Keratinocyte (primary cell): ENCODE results near the gene UPF1. TPM values are rescaled to one million over a fixed set of nuclear protein-coding genes. Genes with fewer than 3 reads are reported as not detected.
"Not testable (repeated sequence)": the region's sequence is repeated elsewhere in the genome, so short reads cannot be mapped to it uniquely, and the experiment has no call there.

Experiments
- DNase-seq: peaks from one replicate; pipeline ENCODE4 v3.0.0-alpha.2; 2011; ENCODE audit warnings: low read depth, missing footprints, low spot score
- FAIRE-seq: peaks from 2 replicates; lab custom pipeline; 2011; peaks lifted over from hg19 to GRCh38; lab: Jason Lieb, UNC
- H2AFZ ChIP-seq: 2 replicates; pipeline ENCODE4 v1.6.0; 2012; ENCODE audit warnings: low read length, control low read depth, inconsistent platforms; ENCODE audit not compliant: control insufficient read depth
- H3K27ac ChIP-seq: 2 replicates; pipeline ENCODE4 v1.5.1; 2011; ENCODE audit warnings: low read length; ENCODE audit not compliant: control insufficient read depth, insufficient read depth
- H3K27me3 ChIP-seq: 3 replicates; pipeline ENCODE4 v1.6.0; 2011; ENCODE audit warnings: low read length; ENCODE audit not compliant: control insufficient read depth, insufficient read depth; ENCODE audit errors: extremely low read depth
- H3K36me3 ChIP-seq, 2 experiments: 2 replicates in 1 of 2; 3 replicates in 1 of 2; pipeline ENCODE4 v1.5.1; 2011; ENCODE audit warnings: low read length in 2 of 2, mild to moderate bottlenecking in 1 of 2; ENCODE audit not compliant: control insufficient read depth in 2 of 2, insufficient read depth in 2 of 2; ENCODE audit errors: extremely low read depth in 1 of 2
- H3K4me1 ChIP-seq: 3 replicates; pipeline ENCODE4 v1.5.1; 2011; ENCODE audit warnings: low read length; ENCODE audit not compliant: control insufficient read depth, insufficient read depth; ENCODE audit errors: extremely low read depth
- H3K4me2 ChIP-seq: 3 replicates; pipeline ENCODE4 v1.6.0; 2011; ENCODE audit warnings: low read depth, low read length; ENCODE audit not compliant: control insufficient read depth, insufficient read depth; ENCODE audit errors: extremely low read depth
- H3K4me3 ChIP-seq, 3 experiments: fragments of 200-600 bp in 1 of 3; sonication (generic) in 1 of 3; 2 replicates in 2 of 3; 3 replicates in 1 of 3; pipeline ENCODE4 v1.5.1; 2011 to 2016; ENCODE audit warnings: low read length in 3 of 3, mild to moderate bottlenecking in 3 of 3, control low read depth in 2 of 3, inconsistent platforms in 1 of 3, low read depth in 1 of 3, mixed read lengths in 1 of 3, mixed run types in 1 of 3, moderate library complexity in 1 of 3; ENCODE audit not compliant: control insufficient read depth in 2 of 3, insufficient read depth in 2 of 3; ENCODE audit errors: extremely low read depth in 1 of 3
- H3K79me2 ChIP-seq: 2 replicates; pipeline ENCODE4 v1.6.0; 2012; ENCODE audit warnings: low read length; ENCODE audit not compliant: control insufficient read depth, insufficient read depth
- H3K9ac ChIP-seq: 3 replicates; pipeline ENCODE4 v1.6.0; 2011; ENCODE audit warnings: low read length; ENCODE audit not compliant: control insufficient read depth, insufficient read depth; ENCODE audit errors: extremely low read depth
- H3K9me1 ChIP-seq: 3 replicates; pipeline ENCODE4 v1.6.0; 2011; ENCODE audit warnings: low read length; ENCODE audit not compliant: control insufficient read depth, insufficient read depth; ENCODE audit errors: extremely low read depth
- H3K9me3 ChIP-seq: 2 replicates; pipeline ENCODE4 v1.5.1; 2012; ENCODE audit warnings: low read depth, low read length; ENCODE audit not compliant: control insufficient read depth
- H4K20me1 ChIP-seq: 3 replicates; pipeline ENCODE4 v1.6.0; 2011; ENCODE audit warnings: low read length; ENCODE audit not compliant: control insufficient read depth, insufficient read depth; ENCODE audit errors: extremely low read depth
- EZH2 ChIP-seq: IDR thresholded peaks from one replicate; pipeline ENCODE4 v1.6.1; 2012; ENCODE audit warnings: inconsistent platforms, mild to moderate bottlenecking, low read length, moderate library complexity
- dilution Hi-C: fragments of 300-500 bp; cut with MboI; formaldehyde crosslinking; loops from one replicate; pipeline ENCODE4 v1.7.0; 2020; ENCODE audit warnings: low sequenced_read_pairs; ENCODE audit not compliant: extremely low pct_ligation_motif_present
- polyA plus RNA-seq, 5 experiments: library from polyadenylated mRNA; depleted of rRNA in 3 of 5; stranded (reverse) in 3 of 5; stranded (forward) in 1 of 5; unstranded in 1 of 5; fragments of >200 nt; gene quantifications; 1 replicate in 1 of 5; 2 replicates in 3 of 5; 3 replicates in 1 of 5; pipeline versions ENCODE4 v1.2.1 to v1.2.3, GENCODE V29; 2011 to 2012; ENCODE audit warnings: missing spikeins in 2 of 5, low read depth in 1 of 5, low replicate concordance in 1 of 5
- TF ChIP-seq, protein P1 (sequence below), 3 experiments: IDR thresholded peaks in 1 of 3; conservative IDR thresholded peaks in 1 of 3; optimal IDR thresholded peaks in 1 of 3; 2 replicates in 2 of 3; 3 replicates in 1 of 3; pipeline versions ENCODE3 to v1.5.1; 2011; ENCODE audit warnings: low read length in 3 of 3, mild to moderate bottlenecking in 3 of 3, moderate library complexity in 2 of 3, control low read depth in 1 of 3, inconsistent platforms in 1 of 3; ENCODE audit not compliant: insufficient read depth in 2 of 3; ENCODE audit errors: extremely low read depth in 1 of 3

Gene UPF1
- polyA plus RNA-seq, 1 donor (not counting 4 experiments of a cell fraction or from before 2014, with no cell fraction given), result 33.7 TPM

DNA sequence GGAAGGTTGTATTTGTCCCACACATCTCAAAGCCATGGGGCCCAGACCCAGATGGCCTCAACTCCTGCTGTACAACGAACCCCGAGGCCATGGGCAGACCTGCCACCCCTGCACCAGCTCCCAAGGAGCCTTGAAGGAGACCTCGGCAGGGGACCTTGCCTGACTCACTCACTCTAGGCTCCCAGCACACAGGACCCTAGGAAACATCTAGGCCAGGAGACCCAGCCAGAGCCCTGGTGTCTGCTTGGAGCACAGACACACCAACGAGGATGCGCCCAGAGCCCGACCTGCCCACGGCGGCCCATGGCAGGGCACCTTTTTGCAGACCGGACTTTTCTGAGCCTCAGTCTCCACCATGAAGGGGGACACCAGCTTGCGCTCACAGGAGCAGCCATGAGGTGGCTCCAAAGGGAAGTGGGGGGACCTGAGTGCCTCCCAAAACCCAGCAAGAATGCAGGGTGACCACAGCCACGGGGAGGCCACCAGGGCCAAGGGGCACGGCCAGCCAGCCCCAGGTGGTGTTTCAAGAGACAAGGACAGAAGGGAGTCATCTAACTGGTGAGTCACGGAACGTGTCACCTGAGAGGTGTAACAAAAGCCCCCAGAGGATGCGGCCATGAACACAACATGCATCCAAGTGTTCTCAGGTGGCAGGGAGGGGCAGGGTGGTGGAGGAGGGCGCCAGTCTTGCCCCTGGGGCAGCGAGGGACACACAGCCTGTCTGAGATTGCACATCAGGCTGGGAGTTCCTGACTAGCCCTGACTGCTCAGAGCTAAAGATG, 69.1 kb downstream of the UPF1 start:
- no peak for FAIRE-seq
- DNase-seq, result no peak

DNA sequence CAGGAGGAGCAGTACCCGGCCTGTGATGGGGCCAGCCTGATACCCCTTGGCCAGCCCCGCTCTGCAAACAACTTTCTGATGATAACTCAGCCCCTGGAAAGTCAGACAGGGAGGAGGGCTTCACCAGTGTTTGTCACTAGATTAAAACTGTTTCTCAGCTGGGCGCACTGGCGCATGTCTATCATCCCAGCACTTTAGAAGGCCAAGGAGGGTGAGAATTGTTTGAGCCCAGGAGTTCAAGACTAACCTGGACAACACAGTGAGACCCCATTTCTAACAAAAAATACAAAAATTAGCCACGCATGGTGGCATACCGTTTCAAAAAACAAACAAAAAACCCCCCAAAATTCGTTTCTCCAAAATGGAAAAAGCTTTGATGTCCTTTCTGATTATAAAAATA, 69.7 kb downstream of the UPF1 start:
- no peak for DNase-seq
- H3K36me3 ChIP-seq, result peaks cover 12 to 26% of the 10 kb centered on the region in 2 experiments
- H3K27ac ChIP-seq, result no peak overlapping the region
- dilution Hi-C loops, result no loop called here
- H3K9ac ChIP-seq, result no peak overlapping the region
- no peak for FAIRE-seq
- no peaks in the 10 kb centered on the region for H3K79me2 ChIP-seq
- TF ChIP-seq, protein P1, sequence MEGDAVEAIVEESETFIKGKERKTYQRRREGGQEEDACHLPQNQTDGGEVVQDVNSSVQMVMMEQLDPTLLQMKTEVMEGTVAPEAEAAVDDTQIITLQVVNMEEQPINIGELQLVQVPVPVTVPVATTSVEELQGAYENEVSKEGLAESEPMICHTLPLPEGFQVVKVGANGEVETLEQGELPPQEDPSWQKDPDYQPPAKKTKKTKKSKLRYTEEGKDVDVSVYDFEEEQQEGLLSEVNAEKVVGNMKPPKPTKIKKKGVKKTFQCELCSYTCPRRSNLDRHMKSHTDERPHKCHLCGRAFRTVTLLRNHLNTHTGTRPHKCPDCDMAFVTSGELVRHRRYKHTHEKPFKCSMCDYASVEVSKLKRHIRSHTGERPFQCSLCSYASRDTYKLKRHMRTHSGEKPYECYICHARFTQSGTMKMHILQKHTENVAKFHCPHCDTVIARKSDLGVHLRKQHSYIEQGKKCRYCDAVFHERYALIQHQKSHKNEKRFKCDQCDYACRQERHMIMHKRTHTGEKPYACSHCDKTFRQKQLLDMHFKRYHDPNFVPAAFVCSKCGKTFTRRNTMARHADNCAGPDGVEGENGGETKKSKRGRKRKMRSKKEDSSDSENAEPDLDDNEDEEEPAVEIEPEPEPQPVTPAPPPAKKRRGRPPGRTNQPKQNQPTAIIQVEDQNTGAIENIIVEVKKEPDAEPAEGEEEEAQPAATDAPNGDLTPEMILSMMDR (optimal IDR thresholded peaks at IDR 0.05 in 1 of 3, IDR thresholded peaks at IDR 0.05 in 1 of 3, conservative IDR thresholded peaks at IDR 0.05 in 1 of 3; ENCODE audit: extremely low read depth in 1 of 3, insufficient read depth in 2 of 3, low read length in 3 of 3), result no peak
- no peak for TF ChIP-seq EZH2
- H3K4me1 ChIP-seq, result no peaks in the 10 kb centered on the region
- no peak overlapping the region for H3K4me2 ChIP-seq
- peaks cover 11% of the 10 kb centered on the region for H3K27me3 ChIP-seq
- H2AFZ ChIP-seq, result no peak overlapping the region
- no peaks in the 10 kb centered on the region for H4K20me1 ChIP-seq
- no peaks in the 10 kb centered on the region for H3K9me3 ChIP-seq
- no peak overlapping the region for H3K4me3 ChIP-seq
- H3K9me1 ChIP-seq, result no peaks in the 10 kb centered on the region

More for the DNA sequence above, 69.1 kb downstream of the UPF1 start:
- Histone ChIP-seq H3K4me1 (no peaks in the 10 kb centered on the region), H3K9me3 (no peaks in the 10 kb centered on the region), H4K20me1 (no peaks in the 10 kb centered on the region), H3K4me3 (no peak overlapping the region), H3K27me3 (peaks cover 12% of the 10 kb centered on the region), H3K27ac (no peak overlapping the region), H3K79me2 (no peaks in the 10 kb centered on the region), H3K36me3 (peaks cover 7 to 21% of the 10 kb centered on the region in 2 experiments), H3K4me2 (no peak overlapping the region), H3K9me1 (no peaks in the 10 kb centered on the region), H2AFZ (no peak overlapping the region), H3K9ac (no peak overlapping the region)
- no peak for TF ChIP-seq EZH2
- TF ChIP-seq, protein P1 (optimal IDR thresholded peaks at IDR 0.05 in 1 of 3, IDR thresholded peaks at IDR 0.05 in 1 of 3, conservative IDR thresholded peaks at IDR 0.05 in 1 of 3; ENCODE audit: extremely low read depth in 1 of 3, insufficient read depth in 2 of 3, low read length in 3 of 3), result no peak
- dilution Hi-C loops, result no loop called here

GRCh38 chr19:18902519-18902918, 70.8 kb downstream of the UPF1 start:
- H3K27me3 ChIP-seq, H3K27ac ChIP-seq, H3K9me1 ChIP-seq, dilution Hi-C loops, H2AFZ ChIP-seq, H3K9me3 ChIP-seq, H3K4me2 ChIP-seq, H3K4me1 ChIP-seq, H4K20me1 ChIP-seq, H3K9ac ChIP-seq, H3K79me2 ChIP-seq, H3K4me3 ChIP-seq, FAIRE-seq, DNase-seq: not testable (repeated sequence)
- peaks cover 14 to 29% of the 10 kb centered on the region in 2 experiments for H3K36me3 ChIP-seq
